GM21619 (cell line): Measurements from ENCODE around the gene TM6SF1.

Experiments used
- ATAC-seq: cut with Tn5 transposase; IDR thresholded peaks from one replicate; pipeline ENCODE4 v1.9.1; 2021; ENCODE audit not compliant: unreplicated experiment

The TM6SF1 gene

DNA sequence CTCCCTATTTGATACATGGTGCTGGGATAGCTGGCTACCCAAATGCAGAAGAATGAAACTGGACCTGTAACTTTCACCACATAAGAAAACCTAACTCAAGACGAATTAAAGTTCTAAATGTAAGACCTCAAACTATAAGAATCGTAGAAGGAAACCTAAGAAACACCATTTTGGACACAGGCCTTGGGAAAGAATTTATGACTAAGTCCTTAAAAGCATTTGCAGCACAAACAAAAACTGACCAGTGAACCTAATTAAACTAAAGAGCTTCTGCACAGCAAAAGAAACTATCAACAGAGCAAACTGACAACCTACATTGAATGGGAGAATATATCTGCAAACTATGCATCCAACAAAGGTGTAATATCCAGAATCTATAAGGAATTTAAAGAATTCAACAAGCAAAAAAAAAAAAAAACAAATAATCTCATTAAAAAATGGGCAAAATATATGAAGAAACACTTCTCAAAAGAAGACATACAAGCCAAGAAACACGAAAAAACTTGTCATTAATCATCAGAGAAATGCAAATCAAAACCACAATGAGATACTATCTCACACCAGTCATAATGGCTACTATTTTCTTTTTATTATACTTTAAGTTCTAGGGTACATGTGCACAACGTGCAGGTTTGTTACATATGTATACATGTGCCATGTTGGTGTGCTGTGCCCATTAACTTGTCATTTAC lies 63.2 kb downstream of the TM6SF1 start:
- no peak for ATAC-seq

DNA sequence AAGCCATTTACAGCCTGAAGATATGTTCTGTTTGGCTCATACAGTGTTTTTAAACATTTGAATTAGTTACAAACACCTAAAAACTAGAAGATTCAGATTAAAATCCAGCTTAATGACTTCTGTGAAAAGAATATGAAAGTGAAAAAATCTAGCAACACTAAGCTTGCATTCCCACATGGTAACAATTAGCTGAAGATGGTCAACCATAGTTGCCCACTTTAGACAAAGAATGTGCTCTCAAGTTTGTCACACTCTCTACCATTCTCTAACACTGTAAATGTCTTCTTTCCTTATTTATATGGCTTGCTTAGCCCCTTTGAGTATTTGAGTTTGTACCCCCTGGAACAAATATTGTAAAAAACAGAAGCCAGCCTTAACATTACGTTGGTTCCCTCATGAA lies 67.4 kb downstream of the TM6SF1 start:
- no peak for ATAC-seq

DNA sequence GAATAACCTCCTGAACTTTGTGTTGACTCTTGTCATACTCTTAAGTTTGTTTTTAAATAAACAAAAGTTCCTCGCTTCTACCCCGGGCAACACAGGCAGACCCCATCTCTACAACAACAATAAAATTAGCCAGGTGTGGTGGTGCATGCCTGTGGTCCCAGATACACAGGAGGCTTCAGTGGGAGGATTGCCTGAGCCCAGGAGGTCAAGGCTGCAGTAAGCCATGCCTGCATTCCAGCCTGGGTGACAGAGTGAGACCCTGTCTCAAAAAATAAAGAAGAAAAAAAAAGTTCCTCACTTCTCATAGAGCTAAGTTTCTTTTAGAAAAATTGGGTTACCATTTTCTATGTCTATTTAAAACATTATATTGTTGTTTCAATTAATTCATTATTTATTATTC lies 70.9 kb downstream of the TM6SF1 start:
- no peak for ATAC-seq

DNA sequence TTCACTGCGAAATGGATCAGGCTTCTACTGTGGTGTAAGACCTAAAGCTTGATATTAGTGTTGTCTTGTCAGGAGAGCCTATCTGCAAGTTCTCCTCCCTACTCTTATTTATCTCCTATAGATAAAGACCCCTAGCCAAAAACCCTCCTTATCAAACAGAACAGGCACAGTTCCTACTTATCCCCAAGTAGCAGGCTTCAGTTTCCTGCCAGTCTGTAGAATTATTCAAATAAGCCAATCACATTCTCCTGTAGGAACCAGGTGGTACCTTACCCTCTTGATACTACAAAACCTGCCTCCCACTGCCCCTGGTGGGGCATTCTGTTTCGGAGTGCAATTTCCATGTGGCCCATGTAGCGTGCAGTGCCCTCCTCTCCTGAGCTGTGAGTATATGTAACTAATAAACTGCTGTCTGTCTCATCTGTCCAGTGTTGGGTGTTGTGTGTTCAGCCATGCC lies 71.5 kb downstream of the TM6SF1 start:
- ATAC-seq: no peak

DNA sequence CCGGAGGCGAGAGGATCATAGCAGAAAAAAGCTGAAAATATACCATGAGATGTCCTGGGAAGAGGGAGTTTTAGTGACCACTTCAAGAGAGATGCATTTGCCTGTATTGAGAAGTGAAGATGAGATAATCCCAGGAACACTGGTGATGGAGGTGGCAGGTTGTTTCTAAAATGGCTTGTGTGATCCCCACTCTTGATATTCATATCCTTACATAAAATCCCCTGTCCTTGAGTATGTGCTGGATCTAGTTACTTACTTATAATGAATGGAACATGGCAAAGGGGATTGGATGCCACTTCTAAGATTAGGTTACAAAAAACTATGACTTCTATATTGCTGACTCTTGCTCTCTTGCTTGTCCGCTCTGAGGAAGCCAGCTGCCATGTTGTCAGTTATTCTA lies 78.1 kb downstream of the TM6SF1 start:
- no peak for ATAC-seq
